Erythroblast (primary cell): ENCODE data around the gene MICU1.

ENCODE experiments used
- GATA1 ChIP-seq: IDR thresholded peaks from 2 replicates; pipeline ENCODE4 v1.6.1; 2011; ENCODE audit warnings: low read depth, mild to moderate bottlenecking, control low read depth, low read length, moderate library complexity
- POLR2A ChIP-seq: IDR thresholded peaks from 2 replicates; pipeline ENCODE4 v1.6.1; 2011; ENCODE audit warnings: mild to moderate bottlenecking, low read length

DNA sequence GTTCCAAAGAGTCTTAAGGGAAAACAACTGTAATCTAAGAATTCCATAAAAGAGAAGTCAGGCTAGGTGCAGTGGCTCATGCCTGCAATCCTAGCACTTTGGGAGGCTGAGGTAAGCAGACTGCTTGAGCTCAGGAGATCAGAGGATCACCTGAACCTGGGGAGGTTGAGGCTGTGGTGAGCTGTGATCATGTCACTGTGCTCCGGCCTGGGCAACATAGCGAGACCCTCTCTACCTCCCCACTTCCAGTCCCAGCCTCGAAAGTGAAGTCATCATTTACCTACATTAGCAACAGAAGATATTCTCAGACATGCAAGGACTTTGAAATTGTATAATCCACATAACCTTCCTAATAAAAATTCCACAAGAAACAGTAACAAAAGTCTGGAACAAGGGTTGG lies 141.4 kb downstream of the MICU1 start:
- TF ChIP-seq POLR2A: no peak
- TF ChIP-seq GATA1: no peak
